ENCODE results near the gene HECW1.

The HECW1 gene

GRCh38 chr7:43148161-43148731 lies 35.8 kb downstream of the HECW1 start:
- DNase-seq (ENCODE audit: low read depth in 2 of 2) = no peak

- DNase-seq (ENCODE audit: low read depth in 2 of 2) = no peak
These were observed 38.6 kb downstream of the HECW1 start for GRCh38 chr7:43151076-43151475.

- no peak for DNase-seq (ENCODE audit: low read depth in 2 of 2)
These were observed 40.2 kb downstream of the HECW1 start for GRCh38 chr7:43152696-43153095.

GRCh38 chr7:43155636-43156035 lies 43.2 kb downstream of the HECW1 start:
- no peak for DNase-seq (ENCODE audit: low read depth in 2 of 2)

GRCh38 chr7:43163885-43164284 lies 51.4 kb downstream of the HECW1 start:
- DNase-seq (ENCODE audit: low read depth in 2 of 2) = no peak

- DNase-seq (ENCODE audit: low read depth in 2 of 2) = peak; percentile 93
These were observed 52.3 kb downstream of the HECW1 start for GRCh38 chr7:43164757-43165156.

- DNase-seq (ENCODE audit: low read depth in 2 of 2) = no peak
These were observed 54.2 kb downstream of the HECW1 start for GRCh38 chr7:43166686-43167085.

GRCh38 chr7:43169076-43169475 lies 56.6 kb downstream of the HECW1 start:
- DNase-seq (ENCODE audit: low read depth in 2 of 2) = no peak

- DNase-seq (ENCODE audit: low read depth in 2 of 2) = no peak
These were observed 58.1 kb downstream of the HECW1 start for GRCh38 chr7:43170571-43170970.

GRCh38 chr7:43175570-43176200 lies 63.2 kb downstream of the HECW1 start:
- DNase-seq (ENCODE audit: low read depth in 2 of 2) = no peak

- DNase-seq (ENCODE audit: low read depth in 2 of 2) = no peak
These were observed 66.9 kb downstream of the HECW1 start for GRCh38 chr7:43179393-43179792.

GRCh38 chr7:43192806-43193460 lies 80.5 kb downstream of the HECW1 start:
- DNase-seq (ENCODE audit: low read depth in 2 of 2) = no peak

GRCh38 chr7:43193893-43194292 lies 81.4 kb downstream of the HECW1 start:
- no peak for DNase-seq (ENCODE audit: low read depth in 2 of 2)

- no peak for DNase-seq (ENCODE audit: low read depth in 2 of 2)
These were observed 82.8 kb downstream of the HECW1 start for GRCh38 chr7:43195256-43195655.

- DNase-seq (ENCODE audit: low read depth in 2 of 2) = no peak
These were observed 83.3 kb downstream of the HECW1 start for GRCh38 chr7:43195768-43196167.

GRCh38 chr7:43196379-43196778 lies 83.9 kb downstream of the HECW1 start:
- no peak for DNase-seq (ENCODE audit: low read depth in 2 of 2)

- DNase-seq (ENCODE audit: low read depth in 2 of 2) = no peak
These were observed 85.6 kb downstream of the HECW1 start for GRCh38 chr7:43198016-43198415.

GRCh38 chr7:43198599-43199090 lies 86.2 kb downstream of the HECW1 start:
- DNase-seq (ENCODE audit: low read depth in 2 of 2) = no peak

GRCh38 chr7:43199371-43200160 lies 87.1 kb downstream of the HECW1 start:
- DNase-seq (ENCODE audit: low read depth in 2 of 2) = peak; percentile 41 to 49

GRCh38 chr7:43201912-43202311 lies 89.5 kb downstream of the HECW1 start:
- DNase-seq (ENCODE audit: low read depth in 2 of 2) = no peak

- DNase-seq (ENCODE audit: low read depth in 2 of 2) = no peak
These were observed 91.6 kb downstream of the HECW1 start for GRCh38 chr7:43204081-43204480.

- DNase-seq (ENCODE audit: low read depth in 2 of 2) = no peak
These were observed 92.8 kb downstream of the HECW1 start for GRCh38 chr7:43205171-43205795.

Data from fibroblast of skin of left biceps (primary cell).